SK-N-SH treated with all-trans-retinoic acid at 6 μM for 48 hours (cell line): ENCODE results near the gene SDR39U1.
A peak's percentile ranks its signal among the peaks of the same experiment; 100 is the strongest.
"Not testable (repeated sequence)": the region's sequence is repeated elsewhere in the genome, so short reads cannot be mapped to it uniquely, and the experiment has no call there.

ENCODE experiments used
- ATAC-seq: fragments of 200-7000 bp; cut with Tn5 transposase; 3 replicates; pipeline ENCODE4 v1.9.1; 2020; ENCODE audit warnings: mild to moderate bottlenecking, moderate library complexity
- BACH2 ChIP-seq: fragments of 250-450 bp; sonication (Bioruptor Pico); IDR thresholded peaks from 2 replicates; pipeline ENCODE4 v1.9.0; 2021; ENCODE audit warnings: mild to moderate bottlenecking, borderline replicate concordance
- ESRRG ChIP-seq: fragments of 250-450 bp; sonication (Bioruptor Pico); IDR thresholded peaks from 2 replicates; pipeline ENCODE4 v1.6.1; 2021; ENCODE audit warnings: mild to moderate bottlenecking
- GLIS3 ChIP-seq: fragments of 250-450 bp; sonication (Bioruptor Pico); IDR thresholded peaks from 2 replicates; pipeline ENCODE4 v1.5.0; 2020; ENCODE audit warnings: mild to moderate bottlenecking, moderate library complexity
- ISL1 ChIP-seq: fragments of 250-450 bp; sonication (Bioruptor Pico); IDR thresholded peaks from 2 replicates; pipeline ENCODE4 v2.1.2; 2022; ENCODE audit warnings: mild to moderate bottlenecking, moderate library complexity
- OSR1 ChIP-seq: fragments of 250-450 bp; sonication (Bioruptor Pico); IDR thresholded peaks from 2 replicates; pipeline ENCODE4 v1.8.0; 2022; ENCODE audit warnings: moderate library complexity, mild to moderate bottlenecking, inconsistent platforms
- PPARA ChIP-seq: fragments of 250-450 bp; sonication (Bioruptor Pico); IDR thresholded peaks from 2 replicates; pipeline ENCODE4 v1.5.0; 2020; ENCODE audit warnings: mild to moderate bottlenecking, borderline replicate concordance
- RARB ChIP-seq: fragments of 250-450 bp; sonication (Bioruptor Pico); IDR thresholded peaks from 2 replicates; pipeline ENCODE4 v1.8.0; 2021; ENCODE audit warnings: mild to moderate bottlenecking, moderate library complexity
- TCF4 ChIP-seq: fragments of 250-450 bp; sonication (Bioruptor Pico); IDR thresholded peaks from 2 replicates; pipeline ENCODE4 v1.8.0; 2021; ENCODE audit warnings: mild to moderate bottlenecking, moderate library complexity, borderline replicate concordance
- TOX ChIP-seq: fragments of 250-450 bp; sonication (Bioruptor Pico); IDR thresholded peaks from 2 replicates; pipeline ENCODE4 v1.8.0; 2021; ENCODE audit warnings: mild to moderate bottlenecking, moderate library complexity, borderline replicate concordance
- ZFP3 ChIP-seq: fragments of 250-450 bp; sonication (Bioruptor Pico); IDR thresholded peaks from 2 replicates; pipeline ENCODE4 v1.5.0; 2020; ENCODE audit warnings: mild to moderate bottlenecking, moderate library complexity
- ZFP30 ChIP-seq: fragments of 450-650 bp; formaldehyde crosslinking; IDR thresholded peaks from 2 replicates; pipeline ENCODE4 v1.5.0; 2022; ENCODE audit warnings: mild to moderate bottlenecking, moderate library complexity
- ZNF70 ChIP-seq: fragments of 450-650 bp; formaldehyde crosslinking; IDR thresholded peaks from 2 replicates; pipeline ENCODE4 v1.5.0; 2020; ENCODE audit warnings: mild to moderate bottlenecking, moderate library complexity
- ZNF8 ChIP-seq: fragments of 450-650 bp; formaldehyde crosslinking; IDR thresholded peaks from 2 replicates; pipeline ENCODE4 v1.5.0; 2020; ENCODE audit warnings: mild to moderate bottlenecking, moderate library complexity
- TF ChIP-seq, protein P1 (sequence below): fragments of 250-450 bp; sonication (Bioruptor Pico); IDR thresholded peaks from 2 replicates; pipeline ENCODE4 v1.5.1; 2021; ENCODE audit warnings: mild to moderate bottlenecking, moderate library complexity
- TF ChIP-seq, protein P2 (sequence below): fragments of 250-450 bp; sonication (Bioruptor Pico); IDR thresholded peaks from 2 replicates; pipeline ENCODE4 v1.8.0; 2021; ENCODE audit warnings: low read depth, mild to moderate bottlenecking, moderate library complexity, borderline replicate concordance
- TF ChIP-seq, protein P3 (sequence below): fragments of 250-450 bp; sonication (Bioruptor Pico); IDR thresholded peaks from 2 replicates; pipeline ENCODE4 v1.5.1; 2020; ENCODE audit warnings: low read depth, mild to moderate bottlenecking, moderate library complexity
- TF ChIP-seq, protein P4 (sequence below): fragments of 250-450 bp; sonication (Bioruptor Pico); IDR thresholded peaks from 2 replicates; pipeline ENCODE4 v1.5.0; 2020; ENCODE audit warnings: mild to moderate bottlenecking, moderate library complexity

SDR39U1 gene

DNA sequence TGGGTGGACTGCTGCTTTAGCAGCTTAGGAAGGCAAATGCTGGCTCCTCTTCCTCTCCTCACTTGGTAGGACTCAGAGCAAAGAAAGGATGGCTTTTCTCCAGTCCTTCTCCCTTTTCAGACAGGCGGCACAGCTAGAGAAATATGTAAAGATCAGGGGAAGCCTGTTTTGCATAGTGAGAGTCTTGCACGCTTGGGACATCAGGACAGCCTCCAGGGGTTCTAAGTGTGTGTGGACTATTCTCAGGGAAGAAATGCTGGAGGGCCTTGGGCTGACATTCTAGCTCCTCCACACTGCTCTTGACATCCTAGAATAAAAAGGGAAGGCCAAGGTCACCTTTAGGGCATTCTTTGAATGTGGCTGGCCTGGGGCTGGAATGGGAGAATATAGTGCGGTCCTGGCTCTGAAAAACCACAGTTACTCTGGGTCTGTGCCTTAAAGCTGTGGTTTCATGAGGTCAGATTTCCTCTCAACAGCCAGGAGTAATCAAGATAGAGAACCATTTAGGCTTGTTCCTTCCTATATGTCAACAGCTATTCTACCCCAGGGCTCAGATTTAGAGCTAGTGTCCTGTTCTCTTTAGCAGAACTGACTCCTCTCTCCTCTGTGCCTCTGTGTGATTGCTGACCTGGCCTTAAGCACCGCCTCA, 41.2 kb upstream of the SDR39U1 start:
- TF ChIP-seq ZFP30 (CRISPR knock-in tag) = no peak
- no peak for ATAC-seq

DNA sequence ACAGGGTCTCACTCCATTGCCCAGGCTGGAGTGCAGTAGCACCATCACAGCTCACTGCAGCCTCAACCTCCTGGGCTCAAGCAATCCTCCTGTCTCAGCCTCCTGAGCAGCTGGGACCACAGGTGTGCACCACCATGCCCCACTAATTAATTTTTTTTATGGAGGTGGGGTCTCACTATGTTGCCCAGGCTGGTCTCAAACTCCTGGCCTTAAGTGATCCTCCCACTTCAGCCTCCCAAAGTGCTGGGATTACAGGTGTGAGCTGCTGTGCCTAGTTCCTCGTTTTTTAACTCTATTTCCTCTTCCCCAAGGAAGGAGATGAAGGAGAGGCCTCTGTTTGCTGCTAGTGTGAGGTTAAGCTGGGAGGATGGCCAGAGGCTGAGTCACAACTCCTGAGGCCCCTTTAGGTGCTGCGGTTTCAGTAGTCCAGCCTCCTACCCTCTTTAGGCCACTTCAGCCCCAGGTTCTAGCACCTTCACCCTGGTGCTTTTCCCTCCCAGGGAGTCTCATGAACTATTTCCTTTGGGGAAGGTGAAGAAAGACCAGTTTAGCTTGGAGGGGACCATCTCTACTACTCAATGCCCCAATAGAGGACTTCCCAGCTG, 40.2 kb upstream of the SDR39U1 start:
- not testable (repeated sequence) for ATAC-seq

DNA sequence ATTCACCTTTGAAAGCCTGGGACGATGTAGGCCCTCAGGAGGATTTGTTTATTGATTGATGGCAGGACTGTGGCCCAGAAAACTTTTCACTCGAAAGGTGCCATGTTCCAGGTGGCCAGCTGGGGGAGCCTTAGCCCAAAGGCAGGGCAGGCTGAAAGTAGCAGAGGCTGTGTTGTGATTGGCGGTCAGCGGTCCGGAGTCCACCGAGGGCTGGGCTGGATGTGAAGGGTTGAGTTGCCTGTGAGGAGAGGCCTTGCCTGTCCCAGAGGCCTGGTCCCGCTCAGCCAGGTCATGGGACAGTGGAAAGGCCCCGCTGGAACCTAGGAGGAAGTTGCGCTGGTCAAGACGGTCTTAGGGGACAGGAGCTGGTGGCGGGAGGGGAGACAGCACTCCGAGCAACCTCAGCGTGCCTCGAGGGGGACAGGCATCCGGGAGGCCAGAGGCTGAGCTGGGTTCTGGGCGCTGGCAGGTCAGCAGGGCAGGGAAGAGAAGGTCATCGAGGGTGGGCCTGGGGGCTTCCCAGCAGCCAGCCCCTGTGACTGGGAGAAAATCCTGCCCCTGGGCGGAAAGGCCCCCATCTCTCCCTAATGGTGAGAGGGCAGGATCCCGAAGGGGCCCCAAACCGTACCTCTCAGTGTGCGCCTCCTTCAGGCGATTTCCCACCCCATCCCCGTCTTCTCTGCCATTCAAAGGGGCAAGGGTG, 39.2 kb upstream of the SDR39U1 start:
- peak; percentile 98 for ATAC-seq
- TF ChIP-seq BACH2 (CRISPR knock-in tag) = no peak
- TF ChIP-seq, protein P1, sequence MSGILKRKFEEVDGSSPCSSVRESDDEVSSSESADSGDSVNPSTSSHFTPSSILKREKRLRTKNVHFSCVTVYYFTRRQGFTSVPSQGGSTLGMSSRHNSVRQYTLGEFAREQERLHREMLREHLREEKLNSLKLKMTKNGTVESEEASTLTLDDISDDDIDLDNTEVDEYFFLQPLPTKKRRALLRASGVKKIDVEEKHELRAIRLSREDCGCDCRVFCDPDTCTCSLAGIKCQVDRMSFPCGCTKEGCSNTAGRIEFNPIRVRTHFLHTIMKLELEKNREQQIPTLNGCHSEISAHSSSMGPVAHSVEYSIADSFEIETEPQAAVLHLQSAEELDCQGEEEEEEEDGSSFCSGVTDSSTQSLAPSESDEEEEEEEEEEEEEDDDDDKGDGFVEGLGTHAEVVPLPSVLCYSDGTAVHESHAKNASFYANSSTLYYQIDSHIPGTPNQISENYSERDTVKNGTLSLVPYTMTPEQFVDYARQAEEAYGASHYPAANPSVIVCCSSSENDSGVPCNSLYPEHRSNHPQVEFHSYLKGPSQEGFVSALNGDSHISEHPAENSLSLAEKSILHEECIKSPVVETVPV (CRISPR knock-in tag) = no peak
- TF ChIP-seq, protein P2, sequence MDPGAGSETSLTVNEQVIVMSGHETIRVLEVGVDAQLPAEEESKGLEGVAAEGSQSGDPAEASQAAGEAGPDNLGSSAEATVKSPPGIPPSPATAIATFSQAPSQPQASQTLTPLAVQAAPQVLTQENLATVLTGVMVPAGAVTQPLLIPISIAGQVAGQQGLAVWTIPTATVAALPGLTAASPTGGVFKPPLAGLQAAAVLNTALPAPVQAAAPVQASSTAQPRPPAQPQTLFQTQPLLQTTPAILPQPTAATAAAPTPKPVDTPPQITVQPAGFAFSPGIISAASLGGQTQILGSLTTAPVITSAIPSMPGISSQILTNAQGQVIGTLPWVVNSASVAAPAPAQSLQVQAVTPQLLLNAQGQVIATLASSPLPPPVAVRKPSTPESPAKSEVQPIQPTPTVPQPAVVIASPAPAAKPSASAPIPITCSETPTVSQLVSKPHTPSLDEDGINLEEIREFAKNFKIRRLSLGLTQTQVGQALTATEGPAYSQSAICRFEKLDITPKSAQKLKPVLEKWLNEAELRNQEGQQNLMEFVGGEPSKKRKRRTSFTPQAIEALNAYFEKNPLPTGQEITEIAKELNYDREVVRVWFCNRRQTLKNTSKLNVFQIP (CRISPR knock-in tag) = no peak
- no peak for TF ChIP-seq ZNF70
- TF ChIP-seq RARB (CRISPR knock-in tag) = no peak
- TF ChIP-seq ZFP3 = no peak
- TF ChIP-seq ESRRG (CRISPR knock-in tag) = no peak
- TF ChIP-seq, protein P3, sequence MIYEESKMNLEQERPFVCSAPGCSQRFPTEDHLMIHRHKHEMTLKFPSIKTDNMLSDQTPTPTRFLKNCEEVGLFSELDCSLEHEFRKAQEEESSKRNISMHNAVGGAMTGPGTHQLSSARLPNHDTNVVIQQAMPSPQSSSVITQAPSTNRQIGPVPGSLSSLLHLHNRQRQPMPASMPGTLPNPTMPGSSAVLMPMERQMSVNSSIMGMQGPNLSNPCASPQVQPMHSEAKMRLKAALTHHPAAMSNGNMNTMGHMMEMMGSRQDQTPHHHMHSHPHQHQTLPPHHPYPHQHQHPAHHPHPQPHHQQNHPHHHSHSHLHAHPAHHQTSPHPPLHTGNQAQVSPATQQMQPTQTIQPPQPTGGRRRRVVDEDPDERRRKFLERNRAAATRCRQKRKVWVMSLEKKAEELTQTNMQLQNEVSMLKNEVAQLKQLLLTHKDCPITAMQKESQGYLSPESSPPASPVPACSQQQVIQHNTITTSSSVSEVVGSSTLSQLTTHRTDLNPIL (CRISPR knock-in tag) = no peak
- TF ChIP-seq, protein P4, sequence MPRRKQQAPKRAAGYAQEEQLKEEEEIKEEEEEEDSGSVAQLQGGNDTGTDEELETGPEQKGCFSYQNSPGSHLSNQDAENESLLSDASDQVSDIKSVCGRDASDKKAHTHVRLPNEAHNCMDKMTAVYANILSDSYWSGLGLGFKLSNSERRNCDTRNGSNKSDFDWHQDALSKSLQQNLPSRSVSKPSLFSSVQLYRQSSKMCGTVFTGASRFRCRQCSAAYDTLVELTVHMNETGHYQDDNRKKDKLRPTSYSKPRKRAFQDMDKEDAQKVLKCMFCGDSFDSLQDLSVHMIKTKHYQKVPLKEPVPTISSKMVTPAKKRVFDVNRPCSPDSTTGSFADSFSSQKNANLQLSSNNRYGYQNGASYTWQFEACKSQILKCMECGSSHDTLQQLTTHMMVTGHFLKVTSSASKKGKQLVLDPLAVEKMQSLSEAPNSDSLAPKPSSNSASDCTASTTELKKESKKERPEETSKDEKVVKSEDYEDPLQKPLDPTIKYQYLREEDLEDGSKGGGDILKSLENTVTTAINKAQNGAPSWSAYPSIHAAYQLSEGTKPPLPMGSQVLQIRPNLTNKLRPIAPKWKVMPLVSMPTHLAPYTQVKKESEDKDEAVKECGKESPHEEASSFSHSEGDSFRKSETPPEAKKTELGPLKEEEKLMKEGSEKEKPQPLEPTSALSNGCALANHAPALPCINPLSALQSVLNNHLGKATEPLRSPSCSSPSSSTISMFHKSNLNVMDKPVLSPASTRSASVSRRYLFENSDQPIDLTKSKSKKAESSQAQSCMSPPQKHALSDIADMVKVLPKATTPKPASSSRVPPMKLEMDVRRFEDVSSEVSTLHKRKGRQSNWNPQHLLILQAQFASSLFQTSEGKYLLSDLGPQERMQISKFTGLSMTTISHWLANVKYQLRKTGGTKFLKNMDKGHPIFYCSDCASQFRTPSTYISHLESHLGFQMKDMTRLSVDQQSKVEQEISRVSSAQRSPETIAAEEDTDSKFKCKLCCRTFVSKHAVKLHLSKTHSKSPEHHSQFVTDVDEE (CRISPR knock-in tag) = no peak
- TF ChIP-seq ZNF8 (CRISPR knock-in tag) = no peak
- no peak for TF ChIP-seq OSR1 (CRISPR knock-in tag)
- no peak for TF ChIP-seq ZFP30 (CRISPR knock-in tag)
- no peak for TF ChIP-seq ISL1 (CRISPR knock-in tag)
- no peak for TF ChIP-seq TCF4 (CRISPR knock-in tag)
- no peak for TF ChIP-seq GLIS3 (CRISPR knock-in tag)
- no peak for TF ChIP-seq PPARA (CRISPR knock-in tag)
- TF ChIP-seq, all 23 proteins: peak for 0

DNA sequence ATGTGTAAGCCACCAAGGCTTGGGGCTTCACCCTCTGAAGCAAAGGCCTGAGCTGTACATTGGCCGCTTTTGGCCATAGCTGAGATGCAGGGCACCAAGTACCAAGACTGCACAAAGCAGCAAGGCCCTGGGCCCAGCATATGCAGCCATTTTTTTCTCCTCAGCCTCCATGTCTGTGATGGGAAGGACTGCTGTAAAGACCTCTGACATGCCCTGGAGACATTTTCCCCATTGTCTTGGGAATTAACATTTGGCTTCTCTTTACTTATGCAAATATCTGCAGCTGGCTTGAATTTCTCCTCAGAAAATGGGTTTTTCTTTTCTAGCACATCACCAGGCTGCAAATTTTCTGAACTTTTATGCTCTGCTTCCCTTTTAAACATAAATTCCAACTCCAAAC, 37.4 kb upstream of the SDR39U1 start:
- not testable (repeated sequence) for ATAC-seq

DNA sequence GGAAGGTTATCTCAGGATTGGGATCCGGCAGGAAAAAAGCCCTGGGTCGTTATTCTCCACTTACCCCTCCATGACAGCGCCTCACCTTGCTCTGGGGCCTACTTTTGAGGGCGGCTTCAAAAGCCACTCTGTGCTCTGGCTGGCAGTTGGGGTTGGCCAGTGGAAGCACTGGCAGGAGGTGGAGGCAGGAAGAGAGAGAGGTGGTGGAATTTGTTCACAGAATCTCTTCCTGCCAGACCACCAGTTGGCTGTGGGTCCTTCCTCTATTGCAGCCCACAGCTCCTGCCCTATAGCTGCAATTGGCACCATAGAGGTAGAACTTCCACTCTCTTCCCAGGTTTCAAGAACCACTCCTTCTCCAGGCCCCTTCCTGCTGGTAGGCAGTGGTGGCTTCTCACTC, 32.7 kb upstream of the SDR39U1 start:
- ATAC-seq = no peak
- no peak for TF ChIP-seq BACH2 (CRISPR knock-in tag)

DNA sequence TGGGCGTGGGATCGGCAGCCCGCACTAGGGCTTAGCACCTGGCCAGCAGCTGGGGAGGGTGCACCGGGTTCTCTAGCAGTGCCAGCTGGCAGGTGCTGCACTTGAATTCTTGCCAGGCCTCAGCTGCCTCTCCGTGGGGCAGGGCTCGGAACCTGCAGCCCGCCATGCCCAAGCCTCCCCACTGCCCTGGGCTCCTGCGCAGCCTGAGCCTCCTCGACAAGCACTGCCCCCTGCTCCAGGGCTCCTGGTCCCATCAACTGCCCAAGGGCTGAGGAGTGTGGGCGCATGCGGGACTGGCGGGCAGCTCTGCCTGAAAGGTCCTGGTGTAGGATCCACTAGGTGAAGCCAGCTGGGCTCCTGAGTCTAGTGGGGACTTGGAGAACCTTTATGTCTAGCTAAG, 30.6 kb upstream of the SDR39U1 start:
- no peak for ATAC-seq
- TF ChIP-seq, protein P4 (CRISPR knock-in tag) = no peak
- TF ChIP-seq TCF4 (CRISPR knock-in tag) (no peak), PPARA (CRISPR knock-in tag) (no peak), TOX (CRISPR knock-in tag) (no peak), ZNF8 (CRISPR knock-in tag) (no peak), ZFP3 (no peak), ESRRG (CRISPR knock-in tag) (no peak)
- TF ChIP-seq, protein P3 (CRISPR knock-in tag) = no peak
